NCI-H146 treated with DMSO at 0.1 percent for 48 hours (cell line): ENCODE data around the gene MPC2.
"Not testable (repeated sequence)": the region's sequence is repeated elsewhere in the genome, so short reads cannot be mapped to it uniquely, and the experiment has no call there.

Source experiments
- DNase-seq: peaks from one replicate; lab custom pipeline; 2025; ENCODE audit not compliant: unreplicated experiment; lab: John Stamatoyannopoulos, UW

MPC2 gene

GRCh38 chr1:167935216-167936067 is 1.4 kb downstream of the MPC2 start:
- peak; percentile 48 for DNase-seq

DNA sequence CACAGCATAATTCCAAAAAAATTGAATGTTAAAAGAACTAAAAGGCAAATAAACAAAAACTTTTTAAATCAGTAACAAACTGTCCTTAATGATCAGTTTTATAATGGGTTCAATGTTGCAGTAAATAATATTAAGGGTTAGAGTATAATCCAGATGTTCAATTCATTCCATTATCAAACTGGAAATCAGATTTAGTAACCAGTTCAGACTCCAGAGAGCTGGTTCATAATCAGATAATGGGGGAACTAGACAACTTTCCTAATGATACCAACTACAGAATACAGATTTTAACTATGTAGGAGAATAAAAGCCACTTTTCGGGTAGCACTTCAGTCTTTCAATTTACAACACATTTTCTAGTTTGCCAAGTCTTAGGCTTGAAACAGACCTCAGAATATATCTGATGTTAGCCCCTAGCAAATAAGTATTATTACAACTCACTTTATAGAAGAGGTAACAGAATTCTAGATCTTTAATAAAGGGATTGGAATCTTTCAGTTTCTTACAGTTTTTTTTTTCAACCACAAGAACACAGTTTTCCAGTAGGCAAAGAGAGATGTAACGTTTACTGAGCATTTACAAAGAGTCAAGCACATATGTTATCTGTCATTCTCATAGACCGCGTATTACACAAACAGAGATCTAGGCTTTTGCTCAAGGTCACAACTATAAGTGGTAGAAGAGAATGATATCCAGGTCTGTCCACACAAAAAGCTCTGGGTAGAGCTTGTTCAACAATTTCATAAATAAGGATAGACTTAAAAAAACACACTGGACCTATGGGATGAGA is 2.3 kb downstream of the MPC2 start:
- no peak for DNase-seq

- DNase-seq = no peak
These were observed 3.1 kb downstream of the MPC2 start for GRCh38 chr1:167933788-167934187.

DNA sequence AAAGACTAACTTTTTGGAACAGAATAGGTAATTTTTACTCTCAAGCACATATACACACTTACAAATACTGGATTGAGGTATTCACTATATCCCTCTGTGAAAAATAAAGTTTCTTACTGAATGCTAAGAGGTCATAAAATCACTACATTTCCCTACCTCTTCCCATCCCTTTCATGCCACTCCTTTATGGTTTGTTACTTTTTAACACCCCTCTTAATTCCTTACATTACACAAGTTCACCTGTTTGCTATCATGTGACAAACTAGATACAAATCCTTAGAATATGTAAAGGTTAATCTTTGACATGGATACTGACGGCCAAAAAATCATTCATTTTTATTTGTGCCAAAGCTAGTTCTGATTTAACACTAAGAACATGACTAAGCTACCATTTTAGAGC is 7.1 kb downstream of the MPC2 start:
- no peak for DNase-seq

GRCh38 chr1:167928919-167929318 is 8.0 kb downstream of the MPC2 start:
- not testable (repeated sequence) for DNase-seq

DNA sequence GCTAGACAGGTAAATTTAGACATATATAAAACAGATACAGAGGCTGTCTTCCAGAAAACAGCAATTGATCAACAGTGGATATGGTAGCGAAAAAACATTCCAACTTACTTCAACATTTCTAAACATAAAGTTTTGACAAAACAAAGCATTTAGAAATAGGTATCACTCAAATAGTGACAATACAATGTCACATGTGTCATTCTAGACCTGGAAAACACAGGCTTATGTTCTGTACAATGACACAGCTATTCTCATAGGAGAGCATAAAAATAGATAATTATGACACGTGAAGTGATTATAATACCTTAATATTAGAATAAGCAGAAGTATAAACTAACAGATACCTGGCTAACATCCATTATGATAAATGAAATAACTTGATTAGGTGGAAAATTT is 8.4 kb downstream of the MPC2 start:
- no peak for DNase-seq

DNA sequence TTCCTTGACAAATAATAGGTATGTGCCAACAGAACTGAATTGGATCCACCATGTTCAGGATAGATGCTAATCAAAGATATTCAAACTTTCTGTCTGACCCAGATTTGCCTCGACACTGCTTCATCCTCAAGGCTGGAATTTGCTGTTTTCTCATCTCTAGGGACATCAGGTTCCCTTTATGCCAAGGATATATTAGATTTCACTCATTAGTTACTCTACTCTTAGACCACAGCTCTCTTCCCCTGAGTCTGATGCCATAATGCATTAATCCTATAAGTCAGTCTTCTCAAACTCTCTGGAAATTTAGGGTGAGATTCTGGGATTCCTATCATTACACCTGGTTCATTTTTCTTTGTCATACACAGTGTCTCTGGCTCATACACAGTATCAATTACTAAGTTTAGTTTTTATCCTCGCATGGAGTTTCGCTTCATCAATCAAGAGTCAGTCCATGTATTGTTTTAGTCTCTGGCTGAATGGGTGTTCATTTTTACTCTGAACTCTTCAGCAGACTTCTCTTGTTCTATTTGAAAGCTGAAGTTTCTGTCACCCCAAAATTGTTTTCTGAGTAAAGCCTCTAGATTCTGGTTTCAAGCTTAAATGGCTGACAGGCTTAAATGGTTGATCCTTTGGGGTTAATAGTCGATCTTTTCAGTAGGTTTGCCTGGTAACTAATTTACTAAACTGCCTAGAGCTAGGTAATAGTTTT is 9.7 kb downstream of the MPC2 start:
- no peak for DNase-seq

DNA sequence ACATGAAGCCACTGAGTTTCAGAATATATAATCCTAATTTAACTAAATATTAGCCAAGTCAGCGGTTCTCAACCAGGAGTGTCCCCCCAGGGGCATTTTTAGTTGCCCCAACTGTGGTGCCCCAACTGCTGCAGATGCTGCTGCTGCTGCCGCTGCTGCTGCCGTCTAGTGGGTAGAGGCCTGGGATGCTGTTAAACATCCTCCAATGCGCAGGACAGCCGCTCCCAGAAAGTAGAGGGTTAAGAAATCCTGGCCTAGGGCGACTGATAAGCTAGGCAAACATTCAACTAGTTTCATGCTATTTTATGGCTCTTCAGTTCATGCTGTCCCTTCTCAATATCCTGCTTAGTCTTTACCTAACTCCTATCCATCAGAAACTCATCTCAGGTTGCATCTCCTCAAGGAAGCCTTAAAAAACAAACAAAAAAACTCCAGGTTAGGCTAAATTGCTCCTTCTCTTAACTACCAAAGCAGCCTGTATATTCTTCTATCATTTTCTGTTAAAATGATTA is 10.3 kb downstream of the MPC2 start:
- DNase-seq = no peak

GRCh38 chr1:167924543-167925231 is 12.2 kb downstream of the MPC2 start:
- DNase-seq = no peak

GRCh38 chr1:167924102-167924501 is 12.8 kb downstream of the MPC2 start:
- DNase-seq = no peak

GRCh38 chr1:167923324-167924056 is 13.4 kb downstream of the MPC2 start:
- DNase-seq = no peak

DNA sequence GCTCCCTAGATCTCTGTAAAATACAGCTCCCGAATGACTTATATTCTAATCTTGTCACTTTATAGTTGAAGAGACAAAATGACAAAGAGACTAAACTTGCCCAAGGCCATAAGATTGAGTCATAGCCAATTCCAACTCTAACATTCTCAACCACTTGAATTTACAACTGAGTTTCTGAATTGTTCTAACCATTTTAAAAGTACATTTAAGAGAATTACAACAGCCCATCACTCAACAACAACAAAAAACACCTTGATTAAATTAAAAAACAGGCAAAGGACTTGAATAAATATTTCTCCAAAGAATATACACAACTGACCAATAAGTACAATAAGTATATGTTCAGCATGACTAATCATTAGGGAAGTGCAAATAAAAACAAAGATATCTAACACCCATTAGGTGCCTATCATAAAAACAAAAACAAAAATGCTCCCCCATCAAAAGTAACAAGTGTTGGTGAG is 14.2 kb downstream of the MPC2 start:
- DNase-seq = no peak

GRCh38 chr1:167922023-167922422 is 14.8 kb downstream of the MPC2 start:
- DNase-seq = no peak

DNA sequence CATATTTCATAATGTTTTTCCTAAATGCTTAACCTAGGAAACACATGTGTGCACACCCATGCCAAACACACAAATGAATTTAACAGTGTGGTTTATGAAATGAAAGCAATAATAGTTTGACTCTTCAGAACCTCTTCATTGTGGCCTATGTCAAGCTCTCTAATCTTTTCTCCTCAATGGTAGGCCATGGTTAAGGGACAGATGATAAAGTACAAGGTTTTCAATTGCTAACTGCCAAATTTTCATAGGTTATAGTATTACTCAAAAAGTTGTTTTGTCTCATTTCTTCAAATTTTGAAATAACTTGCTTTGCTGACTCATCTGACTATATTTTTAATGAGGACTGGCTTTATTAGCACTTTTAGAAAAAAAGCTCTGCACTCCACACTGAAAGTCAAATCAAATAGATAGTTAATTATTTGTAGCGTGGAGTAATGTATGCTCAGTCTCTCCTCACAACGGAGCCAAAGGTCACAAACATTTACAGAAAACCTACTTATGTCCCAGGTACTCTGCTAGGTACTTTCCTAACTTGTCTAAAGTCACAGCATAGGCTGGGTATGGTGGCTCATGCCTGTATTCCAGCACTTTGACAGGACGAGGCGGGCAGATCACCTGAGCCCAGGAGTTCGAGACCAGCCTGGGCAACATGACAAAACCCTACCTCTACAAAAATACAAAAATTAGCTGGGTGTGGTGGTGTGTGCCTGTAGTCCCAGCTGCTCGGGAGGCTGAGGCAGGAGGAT is 19.9 kb downstream of the MPC2 start:
- DNase-seq = no peak

- DNase-seq = no peak
These were observed 21.3 kb downstream of the MPC2 start for GRCh38 chr1:167915569-167915968.

DNA sequence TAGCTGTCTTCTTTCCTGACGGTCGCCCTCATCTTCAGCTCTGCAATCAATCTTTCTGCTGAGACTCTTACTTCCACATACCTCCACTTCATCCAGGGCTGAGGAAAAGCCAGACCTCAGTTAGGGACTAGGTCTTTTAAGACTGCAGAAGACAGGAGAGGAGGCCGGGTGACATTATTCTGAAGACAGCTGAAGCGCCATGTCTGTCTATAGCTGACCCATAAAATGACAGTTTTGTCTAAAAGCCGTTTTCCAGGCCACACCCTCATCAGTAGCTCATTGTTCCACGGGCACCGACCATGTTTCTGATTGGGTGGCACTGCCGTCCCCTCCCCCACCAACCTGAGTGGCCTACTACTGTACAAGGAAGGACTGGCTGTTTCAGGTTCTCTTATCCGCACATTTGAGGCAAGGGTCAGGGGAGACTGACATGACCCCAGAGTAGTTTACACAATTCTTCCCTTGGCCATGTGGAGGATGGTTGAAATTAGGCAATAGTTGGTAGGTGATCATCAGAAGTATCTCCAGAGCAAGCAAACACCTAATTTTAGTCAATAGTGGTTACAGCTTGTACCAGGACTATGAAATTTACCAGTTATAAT is 22.9 kb downstream of the MPC2 start, which contains the start of gene ADCY10:
TSS of gene ADCY10 (minus strand) at position 240 of the 602 bp plus-strand sequence. CDS start 8,994 bp downstream, outside the sequence.
- DNase-seq = no peak

DNA sequence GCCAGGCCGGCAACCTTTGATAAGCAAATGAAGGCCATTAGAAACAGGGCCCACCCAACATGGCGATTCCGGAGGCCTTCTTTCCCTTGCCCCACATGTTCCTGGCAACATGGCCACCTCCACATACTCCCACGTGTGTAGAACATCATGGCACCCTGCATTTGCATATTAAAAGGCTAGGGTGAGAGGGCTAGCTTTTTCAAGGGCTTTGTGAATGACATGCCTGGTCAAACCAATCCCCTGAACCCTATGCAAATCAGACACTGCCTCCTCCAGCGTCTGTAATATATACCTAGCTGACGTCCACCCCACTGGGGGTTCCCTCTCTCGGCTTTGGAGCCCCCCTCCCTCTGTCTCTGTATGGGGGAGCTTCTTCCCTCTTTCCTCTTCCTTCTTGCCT is 24.6 kb downstream of the MPC2 start:
- no peak for DNase-seq

GRCh38 chr1:167911413-167911812 is 25.5 kb downstream of the MPC2 start:
- no peak for DNase-seq

DNA sequence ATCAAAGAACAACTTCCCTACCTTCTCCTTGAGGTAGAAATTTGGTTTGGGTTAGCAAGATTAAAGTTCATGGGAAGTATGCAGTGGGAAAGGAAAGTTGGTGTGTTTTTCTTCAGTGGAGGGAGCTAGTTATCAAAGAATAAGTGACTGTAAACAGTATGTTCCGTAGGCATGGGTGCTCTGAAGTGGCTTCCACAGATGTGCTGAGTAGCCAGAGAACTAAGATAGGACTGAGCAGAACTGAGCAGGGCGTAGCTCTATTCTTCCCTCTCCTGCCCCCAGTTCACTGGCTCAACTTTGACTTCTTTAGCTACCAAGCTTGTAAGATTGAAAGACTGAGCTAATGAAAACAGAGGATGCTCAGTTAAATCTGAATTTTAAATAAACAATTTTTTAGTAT is 26.3 kb downstream of the MPC2 start:
- DNase-seq = no peak
